ENCODE results near the gene MMP13.
"Not testable (repeated sequence)": the region's sequence is repeated elsewhere in the genome, so short reads cannot be mapped to it uniquely, and the experiment has no call there.

Gene MMP13

DNA sequence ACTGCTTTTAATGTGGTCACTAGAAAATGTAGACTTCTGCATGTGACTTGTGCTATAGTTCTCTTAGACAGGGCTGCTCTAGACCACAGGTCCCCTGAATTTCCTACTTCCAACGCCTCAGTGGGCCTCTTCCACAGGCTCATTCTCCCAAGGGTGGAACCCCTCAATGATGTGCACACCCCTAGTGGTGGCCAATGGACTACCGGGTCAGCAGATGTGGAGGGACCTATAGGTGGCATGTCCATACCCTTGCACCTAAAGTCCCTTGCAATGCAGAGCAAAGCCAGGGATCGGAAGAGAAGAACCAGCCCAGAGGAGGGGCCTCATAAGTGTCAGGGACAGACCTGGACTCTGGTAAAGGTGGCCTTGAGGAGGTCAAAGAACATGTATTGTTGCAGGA lies 20.0 kb downstream of the MMP13 start:
- DNase-seq (ENCODE audit: low spot score): no peak

DNA sequence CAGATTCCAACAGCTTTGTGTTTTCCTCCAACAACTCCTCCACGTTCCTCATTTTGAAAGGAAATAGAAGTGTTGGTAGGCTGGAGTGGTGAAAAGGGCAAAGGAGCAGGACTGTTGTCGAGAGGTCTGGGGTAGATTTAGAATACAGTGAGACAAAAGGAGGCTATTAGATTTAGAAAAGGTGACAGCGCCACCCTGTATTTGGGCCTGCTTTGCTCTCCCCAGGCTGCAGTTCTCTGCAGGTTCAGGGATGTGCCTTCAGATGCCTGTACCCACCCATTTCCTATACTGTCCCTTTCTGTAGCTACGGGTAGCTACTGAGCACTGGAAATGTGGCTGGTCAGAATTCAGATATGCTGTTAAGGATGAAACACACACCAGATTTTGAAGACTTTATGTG lies 20.8 kb downstream of the MMP13 start:
- DNase-seq (ENCODE audit: low spot score): no peak

DNA sequence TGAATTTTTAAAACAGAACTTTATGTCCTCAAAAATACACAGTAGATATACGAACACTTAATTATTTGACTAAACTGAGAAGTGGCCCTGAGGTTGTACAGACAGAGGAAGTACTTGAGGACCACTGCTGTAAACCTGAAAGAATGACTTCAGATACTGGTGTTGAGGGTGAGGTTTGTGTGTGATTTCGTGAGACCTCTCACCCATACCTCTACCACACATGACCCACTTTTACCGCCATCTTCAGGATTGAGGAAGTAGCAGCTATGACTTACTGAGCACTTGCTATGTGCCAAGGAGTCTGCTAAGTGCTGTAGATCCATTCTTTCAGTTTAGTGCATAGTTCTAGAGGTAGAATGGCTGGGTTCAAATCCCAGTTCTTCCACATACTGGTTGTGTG lies 21.9 kb downstream of the MMP13 start:
- no peak for DNase-seq (ENCODE audit: low spot score)

DNA sequence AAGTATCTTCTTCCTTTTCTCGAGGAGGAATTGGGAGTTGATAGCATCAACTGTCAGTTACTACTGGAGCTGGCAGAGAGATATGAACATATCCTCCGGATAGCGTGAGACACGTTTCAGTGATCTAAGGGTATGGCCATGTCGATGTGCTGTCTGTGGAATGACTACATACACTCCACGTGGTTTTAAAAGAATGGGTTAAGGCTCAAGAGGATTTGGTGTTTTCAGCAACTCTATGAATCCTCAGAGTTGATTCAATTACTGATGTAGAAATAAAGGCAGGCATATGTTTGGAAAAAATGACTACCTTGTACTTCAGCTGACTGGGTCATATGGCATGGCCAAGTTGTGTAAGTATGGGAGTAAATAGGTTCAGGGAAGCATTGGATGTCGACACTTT lies 22.9 kb downstream of the MMP13 start:
- no peak for DNase-seq (ENCODE audit: low spot score)

DNA sequence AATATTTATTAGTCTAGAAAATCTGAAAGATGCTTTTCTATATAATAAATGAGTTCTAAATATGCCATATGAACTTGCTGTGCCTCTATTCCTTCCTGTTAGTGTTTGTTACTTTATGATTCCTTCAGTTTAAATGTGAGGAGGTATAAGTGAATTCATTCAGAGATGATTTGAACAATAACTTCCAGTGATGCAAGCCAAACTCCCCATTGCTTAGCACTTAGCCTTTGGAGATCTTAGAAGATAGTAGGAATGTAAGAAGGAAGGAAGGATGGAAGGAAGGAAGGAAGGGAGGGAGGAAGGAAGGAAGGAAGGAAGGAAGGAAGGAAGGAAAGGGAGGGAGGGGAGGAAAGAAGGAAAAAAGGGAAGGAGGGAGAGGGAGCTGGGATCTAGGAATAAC lies 25.1 kb downstream of the MMP13 start:
- no peak for DNase-seq (ENCODE audit: low spot score)

DNA sequence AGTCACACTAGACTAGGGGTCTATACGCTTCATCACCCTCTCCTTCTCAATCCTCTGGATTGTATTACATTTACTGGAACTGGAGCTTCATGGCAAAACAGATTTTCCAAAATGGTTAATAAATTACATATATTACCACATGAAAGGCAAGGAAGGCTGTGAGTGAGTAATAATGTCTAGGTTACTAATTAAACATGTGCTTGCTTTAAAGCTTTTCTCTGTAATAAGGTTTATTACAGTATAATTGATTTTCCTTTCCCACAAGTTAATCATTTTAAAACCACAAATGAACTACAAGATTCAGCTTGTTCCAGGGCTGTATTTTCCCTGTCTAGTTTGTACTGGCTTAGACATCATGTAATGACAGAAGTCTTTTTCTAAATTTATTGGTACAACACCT lies 25.6 kb downstream of the MMP13 start:
- DNase-seq (ENCODE audit: low spot score): no peak

DNA sequence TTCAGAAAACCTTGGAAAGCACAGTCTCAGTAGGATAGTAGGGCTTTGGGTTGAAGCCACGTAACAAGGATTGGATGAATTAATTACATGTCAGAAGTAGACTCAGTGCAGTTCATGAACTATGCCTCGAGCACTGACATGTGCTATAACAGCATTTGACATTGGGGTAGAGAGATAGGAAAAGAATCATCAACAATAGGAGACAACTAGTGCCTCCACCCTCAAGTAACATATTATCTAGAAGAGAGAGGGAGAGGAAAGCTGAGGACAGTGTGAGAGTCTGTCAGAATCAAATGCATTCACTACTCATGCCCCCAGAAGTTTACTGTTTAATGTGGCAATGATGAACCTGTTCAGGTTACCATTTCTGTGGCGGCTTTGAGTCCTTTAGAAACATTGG lies 26.4 kb downstream of the MMP13 start:
- DNase-seq (ENCODE audit: low spot score): no peak

DNA sequence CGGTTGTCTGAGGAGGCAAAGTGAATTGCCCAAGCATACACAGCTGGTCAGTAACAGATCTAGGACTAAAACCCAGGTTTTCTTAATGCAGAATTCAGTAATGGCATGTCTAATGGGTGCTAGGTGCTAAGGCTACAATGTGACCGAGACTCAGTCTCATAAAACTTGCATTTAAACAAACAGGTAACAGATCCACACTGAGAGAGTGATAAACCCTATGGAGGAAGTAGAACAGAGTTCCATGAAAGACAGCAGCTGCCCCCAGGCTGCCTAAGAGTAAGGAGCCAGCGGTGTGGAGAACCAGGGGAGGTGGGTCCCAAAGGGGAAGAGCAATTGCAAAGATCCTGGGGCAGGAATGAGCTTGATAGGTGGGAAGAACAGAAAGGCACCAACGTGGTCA lies 27.3 kb downstream of the MMP13 start:
- no peak for DNase-seq (ENCODE audit: low spot score)

DNA sequence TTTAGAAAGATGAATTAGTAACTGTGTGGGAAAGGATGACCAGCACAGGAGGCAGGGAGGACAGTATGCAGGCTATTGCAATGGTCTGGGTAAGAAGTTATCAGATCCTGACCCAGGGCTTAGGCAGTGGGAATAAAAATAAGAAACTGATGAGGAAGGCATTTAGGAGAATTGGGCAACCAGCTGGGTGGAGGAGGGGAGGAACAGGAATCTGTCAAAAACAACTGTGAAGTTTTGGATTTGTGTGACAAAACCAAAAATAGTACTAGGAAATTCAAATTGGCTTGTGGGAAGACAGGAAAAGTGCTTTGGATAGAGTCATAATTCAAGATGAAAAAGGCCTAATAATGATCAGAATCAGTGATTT lies 27.9 kb downstream of the MMP13 start:
- DNase-seq (ENCODE audit: low spot score): no peak

DNA sequence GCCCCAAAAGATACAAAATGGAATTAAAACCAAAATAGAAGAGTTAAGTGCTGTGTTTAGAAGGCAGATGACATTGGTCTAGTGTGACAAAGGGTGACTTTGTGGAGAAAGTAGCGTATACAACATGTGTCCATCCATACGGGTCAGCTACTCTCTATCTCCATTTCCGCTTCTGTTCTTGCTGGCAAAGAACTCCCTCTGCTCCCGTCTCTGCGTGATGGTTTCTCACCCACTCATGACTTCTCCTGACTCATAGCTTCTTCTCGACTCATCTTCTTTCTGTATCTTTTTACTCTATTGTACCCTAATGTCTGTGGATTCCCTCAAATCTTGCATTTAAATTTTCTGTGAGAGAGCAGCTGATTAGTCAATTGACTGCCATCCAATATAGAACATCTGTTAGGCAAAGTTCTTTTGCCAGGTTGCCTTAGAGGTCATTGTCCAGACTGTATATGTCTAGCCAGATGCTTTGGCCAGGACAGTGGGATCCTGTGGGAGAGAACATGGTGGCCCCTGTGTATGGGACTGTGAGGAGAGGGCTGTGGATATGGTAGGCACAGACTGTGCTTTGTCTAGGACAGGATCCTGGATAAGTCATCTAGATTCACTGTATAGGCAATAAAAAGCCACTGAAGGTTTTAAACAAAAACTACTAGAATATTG lies 28.4 kb downstream of the MMP13 start:
- no peak for DNase-seq (ENCODE audit: low spot score)

DNA sequence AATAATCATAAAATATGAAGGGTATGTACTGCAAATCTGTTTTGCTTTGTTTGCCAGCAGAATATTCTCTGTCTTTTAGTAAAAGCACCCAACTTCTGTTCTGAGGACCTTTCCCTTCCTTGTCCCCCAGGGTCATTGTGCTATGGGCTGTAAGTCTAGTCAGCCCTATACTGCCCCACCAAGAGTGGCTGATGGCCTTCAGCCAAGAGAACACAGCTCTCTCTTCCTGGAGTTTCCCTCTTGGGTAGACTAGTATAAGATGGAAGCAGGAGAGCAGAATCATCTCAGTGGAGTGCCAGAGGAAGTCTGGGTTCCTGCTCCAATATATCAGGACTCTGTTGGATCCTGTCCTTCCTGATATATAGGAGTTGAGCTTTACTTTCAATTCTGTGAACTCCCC lies 29.0 kb downstream of the MMP13 start:
- DNase-seq (ENCODE audit: low spot score): no peak

DNA sequence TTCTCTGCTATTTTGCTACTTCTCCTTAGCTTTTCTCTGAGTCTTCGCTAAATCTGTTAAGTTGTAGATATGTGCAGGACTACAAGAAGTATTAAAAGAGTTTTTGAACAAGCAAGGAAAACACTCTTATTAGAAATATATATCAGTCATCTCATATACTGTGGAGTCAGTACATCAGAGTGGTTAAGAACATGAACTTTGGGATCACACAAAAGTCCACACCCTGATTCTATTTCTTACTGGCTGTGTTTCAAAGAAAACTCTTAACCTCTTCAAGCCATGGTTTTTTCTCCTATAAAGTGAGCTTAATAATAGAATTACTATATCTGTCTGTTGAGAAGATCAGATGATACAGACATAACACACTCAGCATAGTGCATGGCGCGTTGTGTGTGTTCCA lies 29.5 kb downstream of the MMP13 start:
- DNase-seq (ENCODE audit: low spot score): no peak

DNA sequence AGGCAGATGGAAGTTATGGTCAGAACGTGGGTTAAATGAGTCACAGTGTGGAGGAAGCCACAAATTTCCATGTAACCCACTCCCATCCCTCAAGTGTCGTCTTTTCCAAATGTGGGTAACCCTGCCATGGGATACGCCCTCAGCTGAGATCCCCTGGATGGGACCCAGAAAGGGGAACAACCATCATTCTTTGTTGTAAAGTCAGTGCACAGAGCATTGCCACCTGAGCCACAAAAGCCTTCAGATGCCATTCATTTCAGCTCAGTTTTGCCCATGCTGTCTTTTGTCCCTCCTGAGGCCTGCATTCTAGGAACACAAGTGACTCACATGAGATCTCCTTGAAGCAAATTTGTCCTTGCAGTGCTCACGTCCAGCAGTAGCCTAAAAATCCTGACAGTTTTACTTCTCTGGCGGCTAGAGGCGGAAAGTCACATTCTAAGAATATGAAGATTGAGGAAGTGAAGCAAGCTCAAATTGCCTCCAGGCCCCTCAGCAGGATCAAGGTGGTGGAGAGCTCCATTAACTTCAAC lies 30.6 kb downstream of the MMP13 start:
- no peak for DNase-seq (ENCODE audit: low spot score)

DNA sequence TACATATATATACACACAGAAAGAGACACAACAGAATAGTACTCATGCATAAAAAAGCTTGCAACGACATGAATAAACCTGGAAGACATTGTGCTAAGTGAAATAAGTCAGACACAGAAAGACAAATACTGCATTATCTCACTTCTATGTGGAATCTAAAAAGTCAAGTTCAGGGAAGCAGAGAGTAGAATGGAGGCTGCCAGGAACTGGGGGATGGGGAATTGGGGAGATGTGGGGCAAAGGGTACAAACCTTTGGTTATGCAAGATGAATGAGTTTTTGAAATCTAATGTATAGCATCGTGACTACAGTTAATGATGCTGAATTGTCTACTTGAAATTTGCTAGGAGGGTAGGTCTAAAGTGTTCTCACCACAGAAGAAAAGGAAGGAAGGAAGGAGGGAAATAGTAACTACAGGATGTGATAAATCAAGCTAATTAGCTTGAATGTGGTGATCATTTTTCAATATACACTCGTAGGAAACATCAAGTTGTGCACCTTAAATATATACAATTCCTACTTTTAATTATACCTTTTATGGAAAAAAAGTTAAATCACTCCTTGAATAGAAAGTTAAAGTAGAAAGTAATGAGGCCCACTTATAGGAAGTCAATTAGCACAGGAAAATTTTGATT lies 33.8 kb downstream of the MMP13 start:
- DNase-seq (ENCODE audit: low spot score): no peak

DNA sequence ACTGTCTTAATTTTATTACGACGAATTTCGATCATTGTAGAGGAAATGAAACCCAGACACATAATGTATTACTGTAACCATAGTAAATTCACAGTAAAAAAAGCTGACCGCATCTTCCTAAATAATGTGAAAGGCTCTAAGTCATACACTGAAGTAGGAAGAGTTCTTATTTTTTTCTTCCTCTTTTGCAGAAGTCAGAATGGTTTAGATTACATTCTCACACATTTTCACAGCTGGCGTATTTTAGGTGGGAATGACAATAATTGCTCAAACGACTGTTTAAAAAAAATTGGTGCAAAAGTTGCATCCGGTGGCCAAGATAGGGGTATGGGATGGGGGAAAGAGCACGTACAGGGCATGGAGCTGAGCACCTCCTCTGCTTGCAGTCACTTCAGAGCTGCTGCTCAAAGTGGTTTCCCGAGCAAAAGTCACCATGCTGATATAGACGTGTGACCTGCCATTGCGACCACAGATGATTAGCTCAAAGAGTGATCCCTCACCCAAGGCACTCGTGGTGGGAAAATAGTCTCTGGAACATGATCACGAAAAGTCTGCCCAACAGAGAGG lies 35.3 kb downstream of the MMP13 start:
- no peak for DNase-seq (ENCODE audit: low spot score)

DNA sequence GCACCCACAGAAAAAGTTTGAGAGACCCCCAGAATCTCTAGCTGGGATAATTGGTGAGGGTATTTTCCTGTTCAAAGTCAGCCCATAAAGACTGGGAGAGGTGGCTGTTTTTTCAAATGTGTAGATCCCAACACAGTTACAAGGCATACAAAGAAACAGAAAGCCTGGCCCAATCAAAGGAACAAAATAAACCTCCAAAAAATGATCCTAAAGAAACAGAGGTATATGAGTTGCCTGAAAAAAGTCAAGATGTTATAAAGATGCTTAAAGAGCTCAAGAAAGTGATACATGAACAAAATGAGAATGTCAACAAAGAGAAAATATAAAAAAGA lies 40.5 kb downstream of the MMP13 start:
- DNase-seq (ENCODE audit: low spot score): no peak

DNA sequence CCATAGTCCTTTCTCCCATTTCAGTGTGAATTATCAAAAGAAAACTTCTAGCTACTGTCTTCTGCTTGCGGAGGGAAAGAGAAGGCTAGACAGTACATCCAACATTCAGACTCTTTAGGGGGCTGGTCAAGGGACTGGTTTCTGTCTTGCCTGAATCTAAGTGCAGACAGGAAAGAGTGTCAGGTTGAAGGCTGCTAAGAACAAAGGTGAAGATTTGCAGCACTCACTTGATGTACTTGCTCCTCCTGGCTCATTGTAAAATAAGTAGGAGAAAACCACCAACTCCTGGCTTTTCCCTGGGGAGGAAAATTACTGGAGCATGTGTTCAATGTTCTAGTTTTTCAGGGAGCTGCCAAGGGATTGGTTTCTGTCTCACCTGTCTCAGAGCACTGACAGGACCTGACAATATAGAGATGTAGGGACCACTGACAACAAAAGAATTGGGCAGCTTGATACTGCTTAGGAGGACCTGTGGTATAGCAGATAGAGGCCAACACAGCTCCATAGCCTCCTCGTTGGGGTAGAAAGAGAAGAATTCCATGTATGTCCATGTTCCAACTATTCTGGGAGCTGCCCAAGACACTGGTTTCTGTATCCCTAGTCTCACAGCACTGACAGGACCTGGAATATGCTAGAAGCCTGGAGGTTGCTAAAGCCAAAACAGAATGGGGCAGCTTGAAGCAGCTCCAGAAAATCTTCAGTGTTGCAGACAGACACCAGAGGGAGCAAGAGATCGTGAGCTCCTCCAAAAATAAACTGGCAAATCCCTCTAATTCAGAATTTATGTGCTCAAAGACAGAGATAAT lies 41.1 kb downstream of the MMP13 start:
- no peak for DNase-seq (ENCODE audit: low spot score)

DNA sequence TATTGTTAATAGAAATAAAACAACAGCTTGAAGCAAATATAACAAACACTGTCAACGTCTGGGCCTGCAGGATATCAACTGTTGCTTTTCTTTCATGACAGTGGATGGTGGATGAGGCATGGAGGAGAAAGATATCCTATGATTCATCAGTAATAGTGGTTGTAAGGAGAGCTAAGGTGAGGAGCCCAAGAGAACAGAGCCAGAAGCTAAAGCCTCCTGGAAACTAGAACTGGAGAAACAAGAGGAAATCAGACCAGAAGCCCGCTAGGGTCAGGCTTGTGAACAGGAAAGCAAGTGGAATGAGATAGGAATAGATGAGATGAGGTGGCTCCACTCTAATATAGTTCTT lies 43.1 kb downstream of the MMP13 start:
- DNase-seq (ENCODE audit: low spot score): no peak

DNA sequence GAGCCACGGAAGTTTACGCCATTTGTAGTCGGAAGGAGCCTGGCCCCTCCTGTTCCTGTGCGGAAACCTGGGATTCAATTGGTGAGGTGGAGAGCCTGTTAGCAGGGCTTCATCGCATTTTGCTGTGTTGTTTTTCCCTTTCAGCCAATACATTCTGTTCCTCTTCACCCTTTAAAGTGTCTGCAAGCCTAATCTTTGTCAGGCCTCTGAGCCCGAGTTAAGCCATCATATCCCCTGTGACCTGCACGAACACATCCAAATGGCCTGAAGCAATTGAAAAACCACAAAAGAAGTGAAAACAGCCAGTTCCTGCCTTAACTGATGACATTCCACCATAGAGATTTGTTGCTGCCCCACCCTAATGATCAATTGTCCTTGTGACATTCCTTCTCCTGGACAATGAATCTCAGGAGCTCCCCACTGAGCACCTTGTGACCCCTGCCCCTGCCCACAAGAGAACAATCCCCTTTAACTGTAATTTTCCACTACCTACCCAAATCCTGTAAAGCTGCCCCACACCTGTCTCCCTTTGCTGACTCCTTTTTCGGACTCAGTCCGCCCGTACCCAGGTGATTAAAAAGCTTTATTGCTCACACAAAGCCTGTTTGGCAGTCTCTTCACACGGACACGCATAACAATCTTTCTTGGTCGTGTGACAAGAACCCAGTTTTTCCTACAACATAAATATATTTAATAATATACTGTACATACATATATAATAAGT lies 43.6 kb downstream of the MMP13 start:
- no peak for DNase-seq (ENCODE audit: low spot score)

DNA sequence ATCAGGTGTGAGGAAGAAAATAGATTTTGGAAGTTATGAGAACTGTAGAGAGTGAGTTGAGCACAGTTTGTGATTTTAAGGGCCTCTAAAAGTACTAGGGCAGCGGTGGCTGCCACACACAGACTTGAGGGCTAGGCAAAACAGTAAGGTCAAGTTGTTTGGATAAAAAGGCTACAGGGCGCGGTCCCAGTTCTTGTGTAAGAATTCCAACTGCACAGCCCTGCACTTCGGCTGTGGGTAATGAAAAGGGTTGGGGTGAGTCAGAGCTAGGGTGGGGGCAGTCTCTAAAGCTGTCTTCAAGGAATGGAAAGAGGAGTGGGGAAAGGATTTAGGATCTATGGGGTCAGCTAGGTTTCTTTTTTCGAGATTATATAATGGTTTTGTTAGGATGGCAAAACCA lies 49.7 kb downstream of the MMP13 start:
- not testable (repeated sequence) for DNase-seq (ENCODE audit: low spot score)

DNA sequence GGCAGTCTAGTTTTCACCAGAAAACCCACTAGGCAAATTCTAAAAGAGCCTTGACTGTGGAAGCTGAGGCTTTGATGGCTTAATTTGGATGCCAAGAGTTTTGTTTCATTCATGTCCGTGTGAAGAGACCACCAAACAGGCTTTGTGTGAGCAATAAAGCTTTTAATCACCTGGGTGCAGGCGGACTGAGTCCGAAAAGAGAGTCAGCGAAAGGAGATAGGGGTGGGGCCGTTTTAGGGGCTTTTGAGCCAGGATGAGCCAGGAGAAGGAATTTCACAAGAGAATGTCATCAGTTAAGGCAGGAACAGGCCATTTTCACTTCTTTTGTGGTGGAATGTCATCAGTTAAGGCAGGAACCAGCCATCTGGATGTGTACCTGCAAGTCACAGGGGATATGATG lies 51.6 kb downstream of the MMP13 start:
- not testable (repeated sequence) for DNase-seq (ENCODE audit: low spot score)

DNA sequence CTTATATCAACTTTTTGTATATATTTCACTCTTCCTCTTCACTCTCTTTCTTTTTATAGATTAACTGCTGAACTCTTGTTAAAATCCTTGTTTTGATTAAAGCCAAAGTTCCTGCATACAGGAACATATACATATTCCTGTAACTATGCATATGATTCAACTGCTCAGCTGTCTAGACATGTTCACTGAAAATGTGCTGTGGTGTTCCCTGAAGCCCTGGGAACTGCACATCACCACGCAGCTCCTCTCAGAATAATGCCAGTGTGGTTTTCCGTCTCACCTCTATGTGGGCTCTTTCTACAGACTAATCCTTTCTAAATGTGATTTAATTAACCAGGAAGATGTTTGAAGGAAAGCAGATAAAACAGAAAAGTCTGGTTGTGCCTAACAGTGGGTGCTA lies 55.2 kb downstream of the MMP13 start:
- no peak for DNase-seq (ENCODE audit: low spot score)

All from left forelimb (tissue), 1 donor.